22Rv1 (cell line): ENCODE data around the gene KLHL29.

Source experiments
- ZFX ChIP-seq: fragments of 450-650 bp; IDR thresholded peaks from 2 replicates; pipeline ENCODE4 v1.6.1; 2017; ENCODE audit warnings: antibody characterized with exemption, borderline replicate concordance
- TF ChIP-seq, protein P1 (sequence below): fragments of 450-650 bp; IDR thresholded peaks from 2 replicates; pipeline ENCODE4 v1.5.1; 2017; ENCODE audit warnings: mild to moderate bottlenecking

DNA sequence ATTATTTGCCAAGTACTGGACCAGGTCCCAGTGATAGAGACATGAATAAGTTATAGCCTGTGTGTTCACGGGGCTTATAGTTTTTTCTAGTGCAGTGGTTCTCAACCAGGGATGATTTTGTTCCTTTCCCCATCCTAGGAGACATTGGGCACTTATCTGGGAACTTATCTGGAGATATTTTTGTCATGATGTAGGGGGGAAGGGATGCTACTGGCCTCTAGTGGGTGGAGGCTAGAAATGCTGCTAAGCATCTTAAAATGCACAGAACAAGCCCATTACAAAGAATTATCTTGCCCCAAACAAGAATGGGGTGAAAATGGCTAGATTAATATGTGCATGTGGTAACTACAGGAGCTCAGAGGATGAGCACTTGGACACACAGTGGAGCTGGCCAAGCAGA, 75.2 kb downstream of the KLHL29 start:
- TF ChIP-seq, protein P1, sequence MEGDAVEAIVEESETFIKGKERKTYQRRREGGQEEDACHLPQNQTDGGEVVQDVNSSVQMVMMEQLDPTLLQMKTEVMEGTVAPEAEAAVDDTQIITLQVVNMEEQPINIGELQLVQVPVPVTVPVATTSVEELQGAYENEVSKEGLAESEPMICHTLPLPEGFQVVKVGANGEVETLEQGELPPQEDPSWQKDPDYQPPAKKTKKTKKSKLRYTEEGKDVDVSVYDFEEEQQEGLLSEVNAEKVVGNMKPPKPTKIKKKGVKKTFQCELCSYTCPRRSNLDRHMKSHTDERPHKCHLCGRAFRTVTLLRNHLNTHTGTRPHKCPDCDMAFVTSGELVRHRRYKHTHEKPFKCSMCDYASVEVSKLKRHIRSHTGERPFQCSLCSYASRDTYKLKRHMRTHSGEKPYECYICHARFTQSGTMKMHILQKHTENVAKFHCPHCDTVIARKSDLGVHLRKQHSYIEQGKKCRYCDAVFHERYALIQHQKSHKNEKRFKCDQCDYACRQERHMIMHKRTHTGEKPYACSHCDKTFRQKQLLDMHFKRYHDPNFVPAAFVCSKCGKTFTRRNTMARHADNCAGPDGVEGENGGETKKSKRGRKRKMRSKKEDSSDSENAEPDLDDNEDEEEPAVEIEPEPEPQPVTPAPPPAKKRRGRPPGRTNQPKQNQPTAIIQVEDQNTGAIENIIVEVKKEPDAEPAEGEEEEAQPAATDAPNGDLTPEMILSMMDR = peak; percentile 64
- TF ChIP-seq ZFX = no peak
